Coronary artery (tissue), 2 donors: Measurements from ENCODE around the gene GYPA.
"Not testable (repeated sequence)": the region's sequence is repeated elsewhere in the genome, so short reads cannot be mapped to it uniquely, and the experiment has no call there.

Experiments used
- DNase-seq: peaks from one replicate; pipeline ENCODE4 v3.0.0-alpha.2; 2017; ENCODE audit warnings: low spot score
- H3K27ac ChIP-seq, 2 donors: fragments of 200-600 bp; sonication (generic); one replicate each; pipeline ENCODE4 v1.5.1; 2016 to 2019
- H3K4me3 ChIP-seq: fragments of 200-600 bp; sonication (generic); 2 replicates; pipeline ENCODE4 v1.5.1; 2016; ENCODE audit warnings: mild to moderate bottlenecking, moderate library complexity
- TF ChIP-seq, protein P1 (sequence below): fragments of 200-600 bp; sonication (generic); IDR thresholded peaks from one replicate; pipeline ENCODE4 v1.5.1; 2019; ENCODE audit warnings: antibody characterized with exemption

GYPA gene

DNA sequence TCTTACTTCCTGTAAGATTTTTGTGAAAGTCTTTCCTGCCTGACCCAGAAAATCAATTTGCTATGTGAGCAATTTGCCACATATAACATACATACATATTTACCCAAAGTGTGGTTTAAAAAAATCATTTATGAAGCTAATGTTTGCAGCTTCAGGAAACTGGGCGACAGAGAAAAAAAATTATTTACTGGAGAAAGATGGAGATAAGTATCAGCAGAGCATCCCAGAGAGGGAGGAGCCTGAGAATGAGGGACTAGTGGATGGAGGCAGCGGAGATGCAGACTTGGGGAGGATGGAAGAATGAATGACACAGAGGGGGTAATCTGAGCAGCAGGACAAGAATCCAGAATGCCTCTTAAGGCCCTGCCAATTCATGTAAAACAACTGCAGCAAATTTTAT is 975 bp upstream of the GYPA start:
- H3K27ac ChIP-seq: no peak overlapping the region
- TF ChIP-seq, protein P1, sequence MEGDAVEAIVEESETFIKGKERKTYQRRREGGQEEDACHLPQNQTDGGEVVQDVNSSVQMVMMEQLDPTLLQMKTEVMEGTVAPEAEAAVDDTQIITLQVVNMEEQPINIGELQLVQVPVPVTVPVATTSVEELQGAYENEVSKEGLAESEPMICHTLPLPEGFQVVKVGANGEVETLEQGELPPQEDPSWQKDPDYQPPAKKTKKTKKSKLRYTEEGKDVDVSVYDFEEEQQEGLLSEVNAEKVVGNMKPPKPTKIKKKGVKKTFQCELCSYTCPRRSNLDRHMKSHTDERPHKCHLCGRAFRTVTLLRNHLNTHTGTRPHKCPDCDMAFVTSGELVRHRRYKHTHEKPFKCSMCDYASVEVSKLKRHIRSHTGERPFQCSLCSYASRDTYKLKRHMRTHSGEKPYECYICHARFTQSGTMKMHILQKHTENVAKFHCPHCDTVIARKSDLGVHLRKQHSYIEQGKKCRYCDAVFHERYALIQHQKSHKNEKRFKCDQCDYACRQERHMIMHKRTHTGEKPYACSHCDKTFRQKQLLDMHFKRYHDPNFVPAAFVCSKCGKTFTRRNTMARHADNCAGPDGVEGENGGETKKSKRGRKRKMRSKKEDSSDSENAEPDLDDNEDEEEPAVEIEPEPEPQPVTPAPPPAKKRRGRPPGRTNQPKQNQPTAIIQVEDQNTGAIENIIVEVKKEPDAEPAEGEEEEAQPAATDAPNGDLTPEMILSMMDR: no peak

DNA sequence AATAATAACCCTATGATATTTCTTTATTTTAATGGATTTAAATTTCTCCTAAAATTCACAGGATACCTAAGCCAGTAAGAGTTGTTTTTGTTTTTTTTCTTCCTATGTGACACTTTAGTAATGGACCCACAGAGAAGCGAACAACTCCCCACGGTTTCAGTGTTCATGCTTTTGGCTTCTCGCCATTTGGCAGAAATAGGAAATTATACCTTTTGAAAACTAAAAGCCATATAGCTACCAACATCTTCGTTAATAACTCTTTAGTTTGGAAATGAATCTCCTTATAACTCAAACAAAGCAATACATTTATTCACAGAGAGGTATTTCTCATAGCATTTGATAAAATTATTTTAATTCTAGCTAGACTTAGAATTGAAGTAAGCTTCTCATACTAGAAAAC is 527 bp downstream of the GYPA start:
- not testable (repeated sequence) for H3K27ac ChIP-seq

More for the DNA sequence above, 975 bp upstream of the GYPA start:
- DNase-seq: no peak
- H3K4me3 ChIP-seq: no peak overlapping the region

DNA sequence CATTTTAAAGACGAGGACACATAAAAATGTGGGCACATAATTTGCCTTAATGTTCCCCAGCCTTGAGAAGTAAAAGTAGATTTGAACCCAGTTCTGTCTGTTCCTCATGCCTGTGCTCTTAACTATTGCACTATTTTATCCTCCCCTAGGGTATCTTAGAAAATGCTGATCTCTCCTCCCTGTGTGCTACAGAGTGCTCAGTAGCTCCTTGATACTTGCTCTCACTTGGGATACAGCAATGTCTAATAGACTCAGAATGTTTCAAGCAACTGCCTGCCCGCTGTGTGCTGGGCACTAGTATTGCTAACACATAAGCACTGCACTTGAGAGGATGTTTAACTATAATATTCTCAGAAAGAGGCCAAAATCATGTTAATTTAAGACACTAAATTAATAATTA is 971 bp downstream of the GYPA start:
- H3K27ac ChIP-seq, H3K4me3 ChIP-seq, DNase-seq: not testable (repeated sequence)

More for the DNA sequence above, 527 bp downstream of the GYPA start:
- not testable (repeated sequence) for H3K4me3 ChIP-seq, DNase-seq

DNA sequence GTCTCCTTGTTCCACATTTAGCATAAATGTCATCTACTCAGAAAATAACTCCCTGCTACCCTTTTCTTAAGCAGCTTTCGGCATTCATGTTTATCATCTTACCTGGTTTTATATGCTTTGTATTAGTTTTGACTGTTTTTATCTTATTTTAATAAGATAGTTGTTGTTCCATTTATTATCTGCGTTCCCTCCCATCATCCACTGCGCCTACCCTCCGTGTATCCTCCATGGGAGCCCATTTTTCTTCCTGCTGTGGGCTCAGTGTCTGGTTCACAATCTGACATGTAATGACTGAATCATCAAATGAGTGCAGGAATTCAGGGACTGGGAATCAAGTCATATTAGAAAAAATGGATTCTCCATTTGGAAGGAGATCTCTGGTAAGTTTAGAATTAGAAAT is 2.3 kb downstream of the GYPA start:
- H3K27ac ChIP-seq, H3K4me3 ChIP-seq, DNase-seq: not testable (repeated sequence)

DNA sequence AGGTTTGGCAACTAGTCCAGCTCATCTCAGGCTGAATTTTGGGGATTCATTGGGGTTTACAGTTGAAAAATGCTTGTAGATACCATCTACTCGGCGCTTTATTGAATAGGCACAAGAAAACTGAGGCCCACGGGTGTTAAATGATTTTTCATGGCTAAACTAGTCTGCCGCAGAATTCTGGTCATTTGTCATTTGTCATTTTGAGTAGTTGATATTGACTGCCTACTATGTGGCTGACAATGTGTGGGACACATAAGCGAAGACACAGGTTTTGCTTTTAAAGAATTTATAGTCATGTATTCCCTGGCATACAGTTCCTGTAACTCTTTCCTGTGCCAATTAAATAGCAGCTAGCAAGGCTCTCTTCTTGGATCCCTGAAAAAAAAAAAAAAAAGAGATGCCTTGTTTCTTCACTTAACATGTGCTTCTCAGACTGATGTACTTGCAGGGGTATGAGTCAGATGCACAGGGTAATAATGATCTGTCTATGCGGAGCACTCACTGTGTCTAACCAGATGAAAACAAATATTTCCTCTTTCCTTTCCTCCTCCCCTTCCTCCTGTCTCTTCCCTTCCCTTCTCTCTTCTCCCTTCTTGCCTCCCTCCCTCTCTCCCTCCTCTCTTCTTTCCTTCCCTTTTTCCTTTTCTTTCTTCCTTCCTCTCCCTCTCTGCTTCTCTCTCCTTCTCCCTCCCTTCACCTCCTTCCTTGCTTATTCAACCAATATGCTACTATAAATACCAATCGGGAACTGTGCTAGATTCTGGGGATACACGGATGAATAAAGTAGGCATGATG is 3.2 kb downstream of the GYPA start:
- not testable (repeated sequence) for DNase-seq, H3K4me3 ChIP-seq, H3K27ac ChIP-seq

DNA sequence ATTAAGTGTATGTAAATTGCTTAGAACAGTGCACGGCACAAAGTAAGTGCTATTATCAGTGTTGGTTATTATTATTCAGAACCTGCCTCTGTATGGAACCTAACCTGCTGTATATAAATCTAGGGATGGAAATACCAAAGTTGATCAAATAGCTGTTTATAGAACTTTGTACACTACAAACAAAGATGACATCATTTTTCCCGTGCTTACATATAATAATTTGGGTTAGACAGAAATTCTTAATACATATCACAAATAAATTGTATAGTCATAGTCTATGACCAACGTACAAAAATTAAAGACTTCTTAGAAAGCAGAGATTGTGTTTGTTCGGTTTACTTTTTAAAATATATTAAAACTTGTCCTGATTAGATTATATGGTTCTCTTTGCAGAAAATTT is 4.3 kb downstream of the GYPA start:
- not testable (repeated sequence) for DNase-seq, H3K27ac ChIP-seq, H3K4me3 ChIP-seq

DNA sequence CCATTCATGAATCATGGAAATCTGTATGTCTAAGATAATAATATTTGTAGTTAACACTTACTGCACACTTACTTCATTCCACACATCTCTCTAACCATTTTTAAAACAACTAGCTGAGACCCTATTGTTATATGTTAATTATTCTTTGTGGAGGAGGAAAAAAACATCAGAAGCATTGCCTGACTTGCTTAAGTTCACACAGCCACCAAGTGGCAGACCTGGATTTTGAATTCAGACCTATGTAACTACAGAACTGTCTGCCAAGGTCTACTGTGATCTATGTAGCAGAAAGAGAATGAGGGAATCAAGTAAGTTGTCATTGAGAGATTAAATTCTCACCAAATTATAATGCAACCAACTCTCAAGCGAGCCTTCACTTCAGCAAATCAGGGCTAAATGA is 10.4 kb downstream of the GYPA start:
- H3K4me3 ChIP-seq, DNase-seq, H3K27ac ChIP-seq: not testable (repeated sequence)

DNA sequence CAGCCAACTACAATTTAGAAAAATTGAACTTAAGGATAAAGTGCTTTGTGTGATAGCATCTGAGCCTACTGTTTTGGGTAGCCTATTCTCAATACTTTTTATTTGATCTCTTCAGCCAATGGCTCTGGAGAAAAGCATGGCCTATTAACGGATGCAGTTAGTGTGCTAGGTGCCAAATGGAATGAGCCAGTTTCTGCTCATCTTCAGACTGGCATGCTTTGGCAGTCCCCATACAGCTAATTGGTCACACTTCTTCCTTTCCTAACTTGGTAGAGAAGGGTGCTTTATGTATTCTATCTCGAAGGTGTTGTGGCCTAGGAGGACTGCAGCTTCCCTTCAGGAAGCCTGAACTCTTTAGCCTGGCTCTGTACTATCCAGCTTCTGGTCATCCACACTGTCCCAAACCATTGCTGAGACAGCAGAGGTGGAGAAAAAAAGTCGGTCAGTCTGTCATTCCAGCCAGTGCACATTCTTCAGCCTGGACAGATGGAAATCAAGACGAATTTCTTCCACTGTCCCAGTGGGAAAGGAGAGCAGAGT is 11.1 kb downstream of the GYPA start:
- DNase-seq, H3K4me3 ChIP-seq, H3K27ac ChIP-seq: not testable (repeated sequence)

DNA sequence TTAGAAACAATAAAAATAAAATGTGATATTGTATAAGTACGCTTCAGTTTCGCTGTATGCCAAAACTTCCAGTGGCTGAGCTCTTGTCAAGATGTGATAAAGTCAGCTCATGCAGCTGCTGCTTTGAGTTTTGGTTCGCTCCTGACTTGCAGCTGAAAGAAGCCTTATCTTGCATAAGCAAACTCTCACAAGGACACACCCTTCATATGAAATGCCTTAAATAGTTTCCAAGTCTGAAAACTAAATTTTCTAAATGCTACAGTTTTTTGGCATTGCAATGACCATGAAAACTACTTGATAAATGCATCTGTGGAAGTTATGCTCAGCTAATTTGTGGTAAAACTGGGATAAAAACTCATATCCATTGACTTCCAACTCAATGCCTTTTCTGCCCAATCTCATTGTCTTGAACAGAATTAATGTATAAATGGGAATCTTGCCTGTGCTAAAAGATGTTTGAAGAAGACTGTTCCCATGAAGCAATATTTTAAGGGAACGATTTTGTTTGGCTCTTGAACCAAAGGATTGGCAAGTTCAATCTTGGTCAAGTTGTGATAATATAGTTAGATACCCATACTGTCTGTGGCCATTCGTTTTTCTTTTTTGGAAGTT is 11.7 kb downstream of the GYPA start:
- H3K4me3 ChIP-seq, DNase-seq, H3K27ac ChIP-seq: not testable (repeated sequence)

DNA sequence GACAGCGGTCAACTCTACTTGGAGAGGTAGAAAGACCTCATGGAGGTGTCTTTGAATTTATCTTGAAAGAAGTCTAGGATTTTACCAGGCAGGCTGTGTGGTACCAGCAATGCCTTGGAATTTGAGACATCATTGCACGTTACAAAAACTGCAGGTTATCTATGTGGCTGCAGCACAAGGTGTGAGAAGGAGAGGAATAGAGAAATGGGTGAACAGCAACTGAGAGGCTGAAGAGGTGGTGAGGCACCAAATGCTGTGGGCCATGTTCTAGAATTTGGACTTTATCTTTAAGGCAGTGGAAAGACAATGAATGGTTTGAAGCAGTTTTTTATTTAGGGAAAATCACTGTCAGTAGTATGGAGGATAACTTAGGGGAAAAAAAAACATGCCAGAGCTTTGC is 15.4 kb downstream of the GYPA start:
- H3K27ac ChIP-seq, H3K4me3 ChIP-seq: not testable (repeated sequence)

DNA sequence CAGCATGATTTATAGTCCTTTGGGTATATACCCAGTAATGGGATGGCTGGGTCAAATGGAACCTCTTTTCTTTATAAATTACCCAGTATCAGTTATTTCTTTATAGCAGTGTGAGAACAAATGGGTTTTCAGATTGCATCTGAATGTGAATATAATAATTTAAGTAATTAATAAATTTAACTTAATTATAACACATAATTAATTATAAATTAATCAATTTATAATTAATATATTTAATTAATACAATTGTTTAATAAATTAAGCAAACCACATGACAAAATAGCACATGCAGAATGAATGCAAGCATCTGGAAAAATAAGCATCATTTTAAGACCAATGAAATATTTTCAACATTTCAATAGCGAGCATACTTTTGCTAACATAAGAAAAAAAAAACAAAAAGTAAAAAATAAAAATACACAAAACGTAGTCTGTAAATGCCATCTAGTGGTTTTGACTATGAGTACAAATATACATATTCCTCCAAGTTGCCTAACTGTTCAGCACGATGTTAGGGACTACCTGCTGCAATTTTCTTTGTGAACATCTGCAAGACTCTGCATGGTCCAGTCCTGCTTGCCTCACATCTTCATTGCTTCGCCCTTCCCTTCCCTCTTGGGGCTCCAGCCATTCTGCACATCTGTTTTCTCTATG is 16.4 kb downstream of the GYPA start:
- not testable (repeated sequence) for DNase-seq, H3K4me3 ChIP-seq, H3K27ac ChIP-seq

More for the DNA sequence above, 15.4 kb downstream of the GYPA start:
- DNase-seq: not testable (repeated sequence)

DNA sequence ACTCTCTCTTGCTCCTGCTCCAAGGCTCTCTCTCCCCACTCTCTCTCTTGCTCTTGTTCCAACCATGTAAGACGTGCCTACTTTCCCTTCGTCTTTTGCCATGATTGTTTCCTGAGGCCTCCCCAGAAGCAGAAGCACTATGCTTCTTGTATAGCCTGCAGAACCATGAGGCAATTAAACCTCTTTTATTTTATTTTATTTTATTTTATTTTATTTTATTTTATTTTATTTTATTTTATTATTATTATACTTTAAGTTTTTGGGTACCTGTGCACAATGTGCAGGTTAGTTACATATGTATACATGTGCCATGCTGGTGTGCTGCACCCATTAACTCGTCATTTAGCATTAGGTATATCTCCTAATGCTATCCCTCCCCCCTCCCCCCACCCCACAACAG is 17.2 kb downstream of the GYPA start:
- not testable (repeated sequence) for H3K4me3 ChIP-seq, H3K27ac ChIP-seq, DNase-seq

DNA sequence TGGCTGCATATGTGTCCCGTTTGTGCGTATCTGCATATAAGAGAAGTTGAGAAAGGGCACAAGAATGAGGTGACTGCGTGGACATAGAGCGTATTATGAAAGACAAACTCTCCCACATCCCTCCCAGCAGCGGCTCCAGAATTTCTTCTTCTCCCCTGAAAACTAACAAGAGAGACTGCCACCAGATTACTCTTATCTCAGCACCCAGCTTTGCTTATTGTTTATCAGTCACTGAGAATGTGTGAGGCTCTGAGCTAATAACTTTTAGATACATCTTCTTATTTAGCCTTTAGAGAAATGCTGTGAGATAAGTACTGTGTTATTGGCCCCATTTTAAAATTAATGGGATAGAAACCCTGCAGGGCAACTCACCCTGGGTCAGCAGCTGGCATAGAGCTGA is 20.8 kb downstream of the GYPA start:
- DNase-seq, H3K4me3 ChIP-seq, H3K27ac ChIP-seq: not testable (repeated sequence)
